ENCODE results near the gene ALKBH3. TPM values are rescaled to one million over a fixed set of nuclear protein-coding genes. Genes with fewer than 3 reads are reported as not detected.

The ALKBH3 gene
- 47.8 and 53.9 TPM in 2 replicates for total RNA-seq

DNA sequence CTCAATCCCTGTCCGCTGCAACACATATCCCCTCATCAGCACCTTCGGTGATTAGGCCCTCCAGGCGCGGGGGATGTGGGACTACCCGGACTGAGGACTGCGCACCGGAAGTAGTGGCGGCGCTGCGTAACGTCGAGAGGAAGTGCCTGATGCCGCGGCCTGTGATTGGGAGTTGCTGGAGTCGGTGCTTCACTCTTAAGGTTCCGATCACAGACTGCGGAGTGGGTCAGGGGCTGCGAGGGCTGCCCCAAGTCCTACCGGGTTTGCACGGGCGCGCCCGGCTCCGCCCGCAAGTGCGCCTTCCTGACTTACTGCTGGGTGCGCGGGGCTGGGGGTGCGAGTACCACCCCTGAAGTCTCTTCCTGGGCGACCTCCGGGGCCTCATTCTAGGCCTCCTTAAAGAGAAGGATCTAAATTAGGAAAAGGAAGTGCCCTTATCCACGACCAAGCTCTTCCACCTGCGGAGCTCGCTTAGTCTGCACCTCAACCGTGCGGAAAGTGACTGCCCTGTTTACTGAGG is at the start of gene ALKBH3:
Gene ALKBH3 (plus strand): TSS at position 192 of the 520 bp plus-strand sequence. CDS start 1,822 bp downstream, outside the sequence.
- Histone ChIP-seq H3K9me3 (ENCODE audit: low read depth, low read length) (no peaks in the 10 kb centered on the region), H3K27me3 (ENCODE audit: insufficient read depth, low read length) (no peaks in the 10 kb centered on the region), H3K4me1 (ENCODE audit: insufficient read depth, low read length) (peaks cover 16% of the 10 kb centered on the region), H3K27ac (ENCODE audit: low read depth, low read length) (peak within 1 kb of the TSS; percentile 76), H4K20me1 (ENCODE audit: insufficient read depth, low read length) (peaks cover 2% of the 10 kb centered on the region), H3K4me3 (ENCODE audit: insufficient read depth, low read length) (peak within 1 kb of the TSS; percentile 98), H3K4me2 (ENCODE audit: insufficient read depth, low read length) (peak within 1 kb of the TSS; percentile 100), H3K36me3 (ENCODE audit: insufficient read depth, low read length) (peaks cover 32% of the 10 kb centered on the region), H3K79me2 (ENCODE audit: insufficient read depth, low read length) (peaks cover 17% of the 10 kb centered on the region), H2AFZ (ENCODE audit: low read length) (peak within 1 kb of the TSS; percentile 100)
- TF ChIP-seq, protein P1, sequence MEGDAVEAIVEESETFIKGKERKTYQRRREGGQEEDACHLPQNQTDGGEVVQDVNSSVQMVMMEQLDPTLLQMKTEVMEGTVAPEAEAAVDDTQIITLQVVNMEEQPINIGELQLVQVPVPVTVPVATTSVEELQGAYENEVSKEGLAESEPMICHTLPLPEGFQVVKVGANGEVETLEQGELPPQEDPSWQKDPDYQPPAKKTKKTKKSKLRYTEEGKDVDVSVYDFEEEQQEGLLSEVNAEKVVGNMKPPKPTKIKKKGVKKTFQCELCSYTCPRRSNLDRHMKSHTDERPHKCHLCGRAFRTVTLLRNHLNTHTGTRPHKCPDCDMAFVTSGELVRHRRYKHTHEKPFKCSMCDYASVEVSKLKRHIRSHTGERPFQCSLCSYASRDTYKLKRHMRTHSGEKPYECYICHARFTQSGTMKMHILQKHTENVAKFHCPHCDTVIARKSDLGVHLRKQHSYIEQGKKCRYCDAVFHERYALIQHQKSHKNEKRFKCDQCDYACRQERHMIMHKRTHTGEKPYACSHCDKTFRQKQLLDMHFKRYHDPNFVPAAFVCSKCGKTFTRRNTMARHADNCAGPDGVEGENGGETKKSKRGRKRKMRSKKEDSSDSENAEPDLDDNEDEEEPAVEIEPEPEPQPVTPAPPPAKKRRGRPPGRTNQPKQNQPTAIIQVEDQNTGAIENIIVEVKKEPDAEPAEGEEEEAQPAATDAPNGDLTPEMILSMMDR (IDR thresholded peaks at IDR 0.05; ENCODE audit: extremely low read depth, low read depth, low read length), result no peak
- peak; percentile 93 for DNase-seq (ENCODE audit: insufficient read length, low spot score, missing footprints)

DNA sequence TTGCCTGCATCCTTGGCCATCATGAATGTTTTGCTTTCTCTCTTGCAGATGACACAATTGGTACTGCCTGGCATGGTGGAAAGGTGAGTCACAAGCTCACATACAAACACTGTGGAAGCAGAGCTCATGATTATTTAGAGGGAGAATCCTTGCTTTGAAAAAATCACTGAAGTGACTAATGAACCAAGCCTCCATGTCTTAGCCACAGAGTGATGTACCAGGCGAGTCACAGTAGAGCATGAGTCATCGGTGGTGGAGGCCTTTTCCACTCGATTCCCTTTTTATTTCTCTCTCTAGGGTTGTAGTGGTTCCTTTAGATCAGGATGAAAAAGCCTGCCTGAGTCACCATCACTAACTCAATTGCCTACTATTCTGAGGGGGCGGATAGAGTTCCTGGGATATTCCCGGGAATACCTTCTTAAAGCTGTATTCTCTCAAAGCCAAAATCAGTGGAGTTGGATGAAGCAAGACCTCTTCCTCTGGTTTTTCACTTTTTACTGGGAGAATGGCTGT is 49.6 kb upstream of the ALKBH3 start:
- Histone ChIP-seq H3K36me3 (ENCODE audit: insufficient read depth, low read length) (peaks cover 9% of the 10 kb centered on the region), H3K4me3 (ENCODE audit: insufficient read depth, low read length) (peak overlapping the region; percentile 44), H3K27me3 (ENCODE audit: insufficient read depth, low read length) (no peaks in the 10 kb centered on the region), H3K4me1 (ENCODE audit: insufficient read depth, low read length) (peaks cover 18% of the 10 kb centered on the region), H3K79me2 (ENCODE audit: insufficient read depth, low read length) (no peaks in the 10 kb centered on the region), H3K27ac (ENCODE audit: low read depth, low read length) (peak overlapping the region; percentile 75), H3K9me3 (ENCODE audit: low read depth, low read length) (no peaks in the 10 kb centered on the region), H4K20me1 (ENCODE audit: insufficient read depth, low read length) (peaks cover 17% of the 10 kb centered on the region), H3K4me2 (ENCODE audit: insufficient read depth, low read length) (peak overlapping the region; percentile 78), H2AFZ (ENCODE audit: low read length) (no peak overlapping the region)
- DNase-seq (ENCODE audit: insufficient read length, low spot score, missing footprints), result peak; percentile 96
- TF ChIP-seq, protein P1 (IDR thresholded peaks at IDR 0.05; ENCODE audit: extremely low read depth, low read depth, low read length), result no peak

DNA sequence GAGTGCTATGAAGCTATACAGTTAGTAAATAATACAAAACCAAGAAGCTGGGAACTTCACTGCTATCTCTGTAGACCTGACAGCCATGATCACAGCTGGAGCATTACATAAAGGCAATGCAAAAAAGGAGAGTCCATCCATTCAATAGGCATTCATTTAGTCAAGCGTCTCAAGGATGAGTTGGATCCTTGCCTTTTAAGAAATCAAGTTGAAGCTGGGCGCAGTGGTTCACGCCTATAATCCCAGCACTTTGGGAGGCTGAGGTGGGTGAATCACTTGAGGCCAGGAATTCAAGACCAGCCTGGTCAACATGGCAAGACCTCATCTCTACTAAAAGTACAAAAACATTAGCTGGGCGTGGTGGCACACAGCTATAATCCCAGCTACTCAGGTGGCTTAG is 48.1 kb upstream of the ALKBH3 start:
- peaks cover 17% of the 10 kb centered on the region for H4K20me1 ChIP-seq (ENCODE audit: insufficient read depth, low read length)
- DNase-seq (ENCODE audit: insufficient read length, low spot score, missing footprints), result no peak
- no peaks in the 10 kb centered on the region for H3K79me2 ChIP-seq (ENCODE audit: insufficient read depth, low read length)
- TF ChIP-seq, protein P1 (IDR thresholded peaks at IDR 0.05; ENCODE audit: extremely low read depth, low read depth, low read length), result no peak
- H3K9me3 ChIP-seq (ENCODE audit: low read depth, low read length), result no peaks in the 10 kb centered on the region
- no peak overlapping the region for H3K27ac ChIP-seq (ENCODE audit: low read depth, low read length)
- H3K4me2 ChIP-seq (ENCODE audit: insufficient read depth, low read length), result no peak overlapping the region
- no peaks in the 10 kb centered on the region for H3K27me3 ChIP-seq (ENCODE audit: insufficient read depth, low read length)
- no peak overlapping the region for H3K4me3 ChIP-seq (ENCODE audit: insufficient read depth, low read length)
- peaks cover 18% of the 10 kb centered on the region for H3K4me1 ChIP-seq (ENCODE audit: insufficient read depth, low read length)
- peaks cover 9% of the 10 kb centered on the region for H3K36me3 ChIP-seq (ENCODE audit: insufficient read depth, low read length)
- H2AFZ ChIP-seq (ENCODE audit: low read length), result no peak overlapping the region

DNA sequence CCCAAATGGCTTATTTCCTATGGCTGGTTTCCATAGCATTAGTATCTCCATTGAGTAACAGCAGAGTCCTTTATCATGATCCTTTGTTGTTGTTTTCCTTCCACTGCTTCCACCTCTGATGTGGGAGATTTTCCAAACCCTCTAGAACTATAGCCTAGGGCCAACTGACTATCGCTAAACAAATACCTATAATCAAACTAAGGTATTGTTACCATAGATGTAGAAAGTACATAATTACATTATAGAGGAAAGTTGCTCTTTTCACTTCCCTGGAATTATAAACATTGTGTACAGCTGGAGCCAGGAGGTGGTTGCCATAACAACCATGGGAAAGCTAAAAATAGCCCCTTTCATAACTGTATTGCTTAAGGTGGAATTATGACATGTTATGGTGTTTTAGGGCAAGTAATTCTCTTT is 47.0 kb upstream of the ALKBH3 start:
- no peak overlapping the region for H2AFZ ChIP-seq (ENCODE audit: low read length)
- H4K20me1 ChIP-seq (ENCODE audit: insufficient read depth, low read length), result peaks cover 17% of the 10 kb centered on the region
- no peak overlapping the region for H3K4me3 ChIP-seq (ENCODE audit: insufficient read depth, low read length)
- no peak for DNase-seq (ENCODE audit: insufficient read length, low spot score, missing footprints)
- H3K4me1 ChIP-seq (ENCODE audit: insufficient read depth, low read length), result peaks cover 18% of the 10 kb centered on the region
- no peaks in the 10 kb centered on the region for H3K9me3 ChIP-seq (ENCODE audit: low read depth, low read length)
- no peaks in the 10 kb centered on the region for H3K27me3 ChIP-seq (ENCODE audit: insufficient read depth, low read length)
- H3K4me2 ChIP-seq (ENCODE audit: insufficient read depth, low read length), result no peak overlapping the region
- TF ChIP-seq, protein P1 (IDR thresholded peaks at IDR 0.05; ENCODE audit: extremely low read depth, low read depth, low read length), result no peak
- H3K27ac ChIP-seq (ENCODE audit: low read depth, low read length), result no peak overlapping the region
- H3K36me3 ChIP-seq (ENCODE audit: insufficient read depth, low read length), result peaks cover 13% of the 10 kb centered on the region
- H3K79me2 ChIP-seq (ENCODE audit: insufficient read depth, low read length), result no peaks in the 10 kb centered on the region

Data from osteoblast (primary cell).